GM21529 (cell line): Measurements from ENCODE around the gene GRIK1.

Experiments
- ATAC-seq: cut with Tn5 transposase; IDR thresholded peaks from one replicate; pipeline ENCODE4 v1.9.1; 2021; ENCODE audit not compliant: unreplicated experiment

GRIK1 gene

DNA sequence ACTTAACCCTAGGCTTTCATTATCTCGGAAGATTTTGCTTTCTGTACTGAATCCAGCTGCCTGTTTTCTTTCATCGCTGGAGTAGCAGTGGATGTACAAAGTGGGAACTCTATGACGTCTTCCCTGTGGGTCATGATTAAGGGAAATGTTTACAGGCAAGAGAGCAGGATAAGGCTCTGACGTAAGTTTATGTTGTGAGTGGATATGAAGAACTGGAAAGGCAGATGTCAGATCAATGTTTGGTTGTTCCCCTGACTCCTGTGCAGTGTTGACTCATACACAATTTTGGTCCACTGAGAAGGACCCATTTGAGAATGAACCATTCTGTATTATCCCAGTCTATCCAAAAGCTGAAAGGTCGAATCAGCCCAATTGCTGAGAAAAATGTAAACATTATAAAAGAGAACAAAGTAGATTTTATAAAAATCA, 292.4 kb downstream of the GRIK1 start:
- ATAC-seq: no peak

DNA sequence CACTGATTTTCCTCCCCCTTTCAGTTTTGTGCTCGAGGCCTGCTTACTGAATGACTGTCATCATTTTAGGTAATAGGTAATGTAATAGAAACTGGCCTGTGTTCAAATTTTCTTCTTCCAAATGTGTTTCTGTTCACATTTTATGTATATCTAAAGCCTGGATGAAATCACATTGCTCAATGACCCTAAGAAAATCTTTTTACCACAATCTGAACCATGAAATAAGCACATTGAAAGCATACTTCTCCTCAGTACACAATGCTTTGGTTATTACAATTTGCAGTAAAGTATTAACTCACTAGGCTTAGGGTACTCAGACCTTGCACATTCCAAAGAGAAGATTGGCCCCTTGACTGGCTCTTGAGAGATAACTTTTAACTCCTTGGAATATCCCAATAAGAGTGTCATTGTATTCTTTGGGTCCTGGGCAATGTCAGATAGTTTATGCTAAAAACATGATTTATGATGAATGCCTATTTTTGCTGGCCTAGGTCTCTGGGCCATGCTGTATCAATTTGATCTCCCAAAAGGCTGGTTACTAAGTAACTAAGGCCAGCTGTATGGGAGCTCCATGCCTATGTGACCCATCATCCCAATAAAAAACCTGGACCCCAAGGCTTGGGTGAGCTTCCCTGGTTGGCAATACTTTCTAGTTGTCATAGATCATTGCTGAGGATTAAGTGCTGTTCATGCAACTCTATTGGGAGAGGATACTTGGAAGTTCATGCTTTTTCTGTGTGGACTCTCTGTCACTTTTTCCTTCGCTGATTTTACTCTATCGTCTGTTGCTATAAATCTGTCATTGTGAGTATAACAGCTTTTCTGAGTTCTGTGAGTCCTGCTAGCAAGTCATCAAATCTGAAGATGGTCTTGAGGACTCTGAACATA, 293.9 kb downstream of the GRIK1 start:
- no peak for ATAC-seq

DNA sequence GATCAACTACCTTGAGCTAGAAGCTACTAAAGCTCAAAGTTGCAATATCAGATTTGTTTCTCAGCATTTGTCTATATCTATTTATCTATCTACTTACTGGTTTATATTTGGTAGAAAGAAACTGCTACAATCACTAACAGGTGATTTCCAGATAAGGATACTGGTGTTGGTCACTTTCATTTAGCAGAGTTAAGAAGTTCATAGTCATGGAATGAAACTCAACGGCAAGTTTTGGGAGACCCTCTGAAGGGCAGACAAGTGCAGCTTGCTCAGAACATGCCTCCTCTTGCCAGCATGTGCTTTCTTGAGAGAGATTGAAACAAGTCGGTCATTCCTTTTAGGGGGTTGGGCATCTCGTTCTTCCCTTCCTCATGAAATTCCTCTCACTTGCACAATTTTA, 296.5 kb downstream of the GRIK1 start:
- no peak for ATAC-seq

DNA sequence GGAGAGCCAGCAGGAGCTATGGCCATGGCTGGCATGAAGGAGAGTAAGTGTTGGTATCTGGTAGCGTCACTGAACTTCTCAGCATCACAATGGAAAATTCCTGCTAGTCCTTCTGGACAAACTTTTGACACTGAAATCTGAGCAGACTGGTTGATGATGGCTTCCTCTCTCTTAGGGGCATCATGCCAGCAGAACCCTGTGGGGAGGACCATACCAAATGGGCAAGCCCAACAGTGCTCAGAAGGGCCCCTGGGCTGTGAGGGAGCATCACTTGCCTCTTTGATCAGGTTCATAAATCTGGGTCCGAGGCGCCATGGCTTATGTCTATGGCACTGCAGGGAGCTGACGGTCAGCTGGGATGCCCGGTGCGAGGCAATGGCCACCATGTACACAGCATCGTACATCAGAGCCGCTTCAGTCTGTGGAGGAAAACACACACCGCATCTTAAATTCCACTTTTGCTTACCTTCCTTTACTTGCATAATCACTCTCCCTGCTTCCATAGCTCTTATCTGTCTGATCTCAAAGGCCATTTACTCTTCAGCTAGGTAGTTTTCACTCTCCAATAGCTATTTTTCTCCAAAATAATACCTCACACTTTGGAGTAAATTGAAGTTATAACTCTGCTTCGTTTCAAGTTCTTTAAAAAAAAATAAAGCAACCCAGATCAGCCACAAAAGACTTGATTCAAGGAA, 297.1 kb downstream of the GRIK1 start:
- ATAC-seq: no peak

DNA sequence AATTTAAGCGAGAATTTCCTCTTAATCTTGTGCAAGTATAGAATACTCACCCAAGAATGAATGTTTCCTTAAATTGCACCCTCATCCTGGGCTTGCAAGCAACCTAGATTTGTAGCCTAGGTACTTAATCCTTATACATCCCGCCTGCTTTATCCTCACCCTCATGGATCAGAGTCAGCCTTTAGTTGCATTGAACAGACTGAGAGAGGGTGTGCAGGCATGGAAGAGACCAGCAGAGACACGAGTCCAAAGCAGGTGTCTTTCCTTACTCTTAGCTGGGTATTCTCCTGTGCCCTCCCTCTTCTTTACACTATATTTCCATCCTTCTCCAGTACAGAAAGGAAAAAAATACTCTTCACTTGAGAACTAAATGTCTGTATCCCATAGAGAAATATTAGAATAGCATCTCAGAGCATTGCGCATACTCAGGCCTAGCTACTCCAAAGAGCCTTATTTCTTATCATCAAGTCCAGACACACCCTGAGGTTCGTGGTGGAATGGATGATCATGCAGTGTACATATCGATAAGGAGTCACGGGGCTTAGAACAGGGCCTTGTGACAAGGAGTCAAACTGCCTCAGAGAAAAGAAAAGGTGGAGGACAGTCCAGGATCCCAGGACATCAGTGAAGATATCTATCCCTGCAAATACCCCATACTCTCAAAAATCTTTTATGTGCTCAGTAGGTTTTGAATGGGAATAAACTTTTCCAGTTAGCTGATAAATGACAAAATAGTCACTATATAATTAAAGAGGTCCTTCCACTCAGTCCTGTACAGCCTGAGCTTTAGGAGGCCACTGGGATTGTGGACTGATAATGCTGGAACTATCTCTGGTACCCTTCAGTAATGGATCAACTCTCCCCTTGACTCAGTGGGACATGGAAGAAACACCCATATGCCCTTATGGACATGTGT, 297.9 kb downstream of the GRIK1 start:
- ATAC-seq: no peak

DNA sequence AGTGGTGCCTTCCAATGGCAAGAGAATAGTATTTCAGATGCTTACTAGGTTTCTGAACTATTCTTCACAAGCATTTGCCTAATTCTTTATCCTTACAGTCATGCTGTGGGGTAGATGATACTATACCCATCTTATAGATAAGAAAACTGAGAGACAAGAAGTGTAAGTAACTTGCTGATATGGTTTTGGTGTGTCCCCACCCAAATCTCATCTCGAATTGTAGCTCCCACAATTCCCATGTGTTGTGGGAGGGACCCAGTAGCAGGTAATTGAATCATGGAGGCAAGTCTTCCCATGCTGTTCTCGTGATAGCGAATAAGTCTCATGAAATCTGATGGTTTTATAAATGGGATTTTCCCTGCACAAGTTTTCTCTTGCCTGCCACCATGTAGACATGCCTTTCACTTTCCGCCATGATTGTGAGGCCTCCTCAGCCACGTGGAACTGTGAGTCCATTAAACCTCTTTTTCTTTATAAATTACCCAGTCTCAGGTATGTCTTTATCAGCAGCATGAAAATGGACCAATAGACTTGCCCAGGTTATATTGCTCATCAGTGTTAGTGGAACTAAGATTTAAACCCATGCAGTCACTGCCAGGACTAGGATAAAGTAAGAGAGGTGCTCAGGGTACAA, 298.7 kb downstream of the GRIK1 start:
- no peak for ATAC-seq

DNA sequence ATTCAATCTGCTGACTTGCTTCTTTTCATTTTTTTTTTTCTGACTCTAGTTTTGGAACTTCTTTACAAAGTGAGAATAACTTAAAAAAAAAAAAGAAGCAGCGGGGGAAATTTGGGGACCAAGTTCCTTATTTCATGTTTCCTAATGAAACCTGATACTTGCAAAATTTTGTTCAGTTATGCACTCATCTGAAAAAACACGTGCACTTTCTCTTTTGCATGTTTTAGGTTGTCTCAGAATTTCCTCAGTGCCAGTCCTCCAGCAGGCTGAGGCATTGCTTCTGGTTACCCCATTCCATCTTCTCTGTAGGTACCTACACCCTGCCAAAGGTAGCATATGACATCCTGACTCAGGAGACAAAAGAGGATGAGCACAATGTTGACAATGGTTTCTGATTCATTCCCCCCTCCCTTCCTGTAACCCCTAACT, 299.7 kb downstream of the GRIK1 start:
- peak; percentile 69 for ATAC-seq

DNA sequence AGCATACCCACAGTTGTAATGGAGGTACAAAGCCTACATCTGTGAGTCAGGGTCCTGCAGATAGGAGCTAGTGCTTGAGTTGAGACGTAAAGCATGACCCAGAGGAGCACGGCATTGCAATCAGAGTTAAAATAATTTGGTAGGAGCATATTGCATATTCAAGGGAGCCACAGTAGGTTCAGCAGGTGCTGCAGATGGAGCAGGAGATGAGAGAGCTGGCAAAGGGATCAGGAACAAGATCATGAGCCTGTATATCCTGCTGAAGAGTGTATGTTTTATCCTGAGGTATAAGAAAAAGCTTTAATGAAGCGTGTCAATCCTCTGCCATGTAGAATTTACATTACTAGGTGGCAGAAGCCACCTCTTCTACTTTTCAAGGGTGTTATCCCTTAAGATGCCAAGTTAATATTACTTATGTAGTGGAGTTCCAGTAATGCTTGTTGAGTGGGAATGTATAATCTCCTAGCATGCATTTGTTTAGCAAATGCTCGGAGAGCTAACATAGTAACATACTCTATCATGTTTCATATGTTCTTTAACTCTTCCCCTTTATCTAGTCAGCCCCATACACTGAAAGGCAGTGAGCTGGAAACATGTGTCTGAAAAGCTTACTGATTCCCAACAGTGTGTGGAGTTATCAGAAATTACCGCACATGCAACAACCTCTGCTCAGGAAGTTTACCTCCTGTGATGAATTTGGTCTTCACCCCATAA, 300.3 kb downstream of the GRIK1 start:
- peak; percentile 37 for ATAC-seq

DNA sequence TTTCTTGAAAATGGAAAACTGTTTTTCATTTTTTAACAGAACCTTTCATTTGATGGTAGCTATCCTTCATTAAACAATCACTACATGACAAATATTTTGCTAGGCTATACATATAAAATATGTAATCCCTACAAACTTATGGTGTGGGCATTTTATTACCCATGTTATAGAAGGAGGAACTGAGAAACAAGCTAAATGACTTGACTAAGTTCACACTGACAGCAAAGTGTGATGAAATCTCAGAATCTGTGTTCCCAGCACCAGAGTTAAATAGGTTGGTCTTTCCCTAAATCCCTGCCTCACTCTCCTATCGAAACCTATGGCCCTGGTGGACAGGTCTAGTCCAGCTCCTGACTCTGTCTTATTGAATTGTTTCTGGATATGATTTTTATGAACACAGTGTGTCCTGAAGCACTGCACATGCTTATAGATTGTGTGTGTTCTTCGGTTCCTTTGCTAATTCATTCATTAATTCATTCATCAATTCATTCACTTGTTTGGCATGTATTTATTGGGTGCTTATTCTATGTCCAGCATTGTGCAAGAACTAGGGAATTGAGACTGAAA, 301.0 kb downstream of the GRIK1 start:
- ATAC-seq: peak; percentile 57

DNA sequence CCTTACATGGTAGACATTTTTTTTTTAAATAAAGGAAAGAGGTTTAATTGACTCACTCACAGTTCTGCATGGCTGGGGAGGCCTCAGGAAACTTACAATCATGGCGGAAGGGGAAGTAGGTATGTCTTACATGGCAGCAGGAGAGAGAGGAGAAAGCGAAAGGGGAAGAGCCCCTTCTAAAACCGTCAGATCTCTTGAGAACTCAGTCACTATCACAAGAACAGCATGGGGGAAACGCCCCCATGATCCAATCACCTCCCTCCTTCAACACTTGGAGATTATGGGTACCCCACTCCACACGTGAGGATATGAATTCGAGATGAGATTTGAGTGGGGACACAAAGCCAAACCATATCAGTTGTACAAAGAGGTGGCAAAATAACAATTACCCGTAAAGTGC, 301.7 kb downstream of the GRIK1 start:
- ATAC-seq: no peak

DNA sequence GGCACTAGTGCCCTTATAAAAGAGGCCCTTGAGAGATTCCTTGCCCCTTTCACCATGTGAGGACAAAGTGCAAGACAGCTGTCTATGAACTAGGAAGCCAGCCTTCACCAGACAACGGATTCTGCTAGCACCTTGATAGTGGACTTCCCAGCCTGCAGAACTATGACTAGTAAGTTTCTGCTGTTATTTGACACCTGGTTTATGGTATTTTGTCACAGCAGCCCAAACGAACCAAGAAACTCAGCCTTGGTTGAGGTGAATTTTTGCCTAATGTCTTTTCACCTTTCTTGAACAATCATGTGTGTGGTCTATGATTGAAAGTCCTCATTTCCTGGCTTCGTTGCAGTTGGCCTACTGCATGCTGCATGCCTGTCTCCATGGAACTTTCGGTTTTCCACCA, 302.2 kb downstream of the GRIK1 start:
- ATAC-seq: no peak

DNA sequence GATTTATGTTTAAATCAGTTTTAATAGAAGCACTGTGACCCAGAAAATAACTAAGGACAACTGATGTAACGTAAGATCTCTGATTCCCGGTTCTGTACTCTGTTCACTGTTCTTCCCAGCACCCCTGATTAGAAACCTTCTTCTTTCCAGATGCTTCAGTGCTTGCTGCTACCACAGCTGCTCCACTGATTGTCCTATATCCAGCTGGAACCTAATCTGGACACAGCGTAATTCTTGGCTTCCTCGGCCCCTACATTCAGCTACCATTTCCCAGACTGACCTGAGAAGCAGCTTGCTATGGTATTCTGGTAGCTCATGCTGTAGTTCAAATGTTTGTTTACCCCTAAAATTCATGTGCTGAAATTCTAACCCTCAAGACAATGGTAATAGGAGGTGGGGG, 302.7 kb downstream of the GRIK1 start:
- ATAC-seq: no peak

DNA sequence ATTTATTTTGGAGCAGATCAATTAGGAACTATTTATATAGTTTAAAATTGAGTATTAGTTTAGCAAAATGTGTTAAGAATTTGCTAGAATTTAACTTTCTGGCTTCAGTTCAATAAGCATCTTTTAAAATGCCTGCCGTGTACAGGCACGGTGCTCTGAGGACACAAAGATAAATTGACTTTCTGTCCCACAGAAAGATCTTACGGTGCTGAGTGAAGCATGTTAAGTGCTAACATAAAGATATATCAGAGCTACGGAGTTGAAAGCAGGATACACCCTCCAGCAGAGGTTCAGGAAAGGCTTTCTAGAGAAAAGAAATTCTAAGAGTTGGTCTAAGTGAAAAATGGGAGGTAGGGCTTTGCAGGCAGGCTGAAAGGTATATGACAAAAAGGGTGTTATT, 305.4 kb downstream of the GRIK1 start:
- ATAC-seq: no peak

DNA sequence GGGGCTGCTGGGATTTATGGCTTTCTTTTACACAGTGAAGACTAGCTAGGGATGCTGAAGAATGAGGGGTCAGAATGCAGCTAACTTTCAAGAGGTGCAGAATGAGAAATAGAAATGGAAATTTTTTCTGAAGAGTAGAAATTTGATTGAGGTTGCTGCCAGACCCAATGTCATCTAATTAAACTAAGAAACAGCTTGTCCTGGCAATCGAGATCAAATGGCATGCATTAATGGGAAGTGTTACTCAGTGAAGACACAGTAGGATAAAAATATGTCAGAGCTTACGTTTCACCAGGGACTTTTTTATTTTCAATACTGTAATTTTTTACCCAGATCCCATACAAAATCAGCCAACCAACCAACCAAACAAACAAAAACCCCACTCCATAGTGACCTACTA, 306.0 kb downstream of the GRIK1 start:
- no peak for ATAC-seq

DNA sequence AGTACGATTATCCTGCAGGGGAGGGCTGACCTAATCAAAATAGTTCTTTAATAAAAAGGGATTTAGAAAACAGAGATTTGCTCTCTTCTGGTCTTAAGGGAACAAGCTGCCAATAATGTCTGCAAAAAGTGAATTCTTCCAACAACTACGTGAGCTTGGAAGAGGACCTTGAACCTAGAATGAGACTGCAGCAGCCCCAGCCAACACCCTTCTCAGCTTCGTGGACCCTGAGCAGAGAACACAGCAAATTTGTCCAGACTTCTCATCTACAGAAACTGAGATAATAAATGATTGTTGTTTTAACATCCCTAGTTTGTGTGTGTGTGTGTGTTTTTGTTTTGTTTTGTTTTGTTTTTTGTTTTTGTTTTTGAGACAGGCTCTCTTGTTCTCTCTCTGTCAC, 309.4 kb downstream of the GRIK1 start:
- no peak for ATAC-seq

DNA sequence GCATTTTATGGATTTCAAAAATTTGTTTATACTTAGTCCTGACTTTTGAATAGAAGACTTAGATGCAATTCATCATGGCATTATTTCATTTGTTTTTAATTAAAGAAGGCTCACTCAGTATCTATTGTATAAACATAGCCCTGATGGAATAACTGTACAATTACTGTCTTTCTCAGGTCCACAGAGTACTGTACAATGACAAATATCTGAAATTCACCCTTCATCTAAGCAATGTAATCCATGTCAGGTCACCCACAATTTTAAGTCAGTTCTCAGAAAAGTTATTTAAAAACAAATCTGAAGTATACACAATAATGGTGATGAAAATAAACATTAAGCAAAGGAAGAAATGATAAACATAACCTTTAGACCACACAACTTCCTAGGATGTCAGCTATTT, 311.9 kb downstream of the GRIK1 start:
- no peak for ATAC-seq

DNA sequence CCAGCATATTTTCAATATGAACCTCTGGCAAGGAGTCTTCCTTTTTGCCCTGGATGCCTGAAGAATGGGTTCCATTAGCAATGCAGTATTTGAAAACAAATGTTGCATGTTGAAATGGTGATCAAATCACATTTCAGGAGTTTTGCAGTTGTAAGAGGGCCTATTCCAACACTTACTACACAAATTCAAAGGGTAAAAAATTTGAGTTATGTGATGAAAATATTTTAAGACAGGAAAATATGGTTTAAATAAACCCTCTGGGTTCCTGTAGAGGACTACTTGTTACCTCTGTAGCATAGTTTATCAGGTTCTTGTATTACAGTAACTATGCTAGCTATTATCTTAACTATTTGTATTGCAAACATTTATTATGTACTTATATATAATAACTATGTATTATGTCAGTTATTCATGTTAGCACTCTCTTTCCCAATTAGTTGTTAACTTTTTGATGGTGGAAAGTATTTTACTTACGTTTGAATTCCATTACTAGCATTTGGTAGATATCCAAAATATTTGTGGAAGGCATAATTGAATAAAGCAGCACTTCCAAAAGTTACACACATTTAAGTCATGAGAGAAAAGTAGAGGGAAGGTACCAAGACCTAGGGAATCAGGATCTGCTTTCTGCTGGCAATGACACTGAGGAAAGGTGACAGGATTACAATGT, 312.9 kb downstream of the GRIK1 start:
- no peak for ATAC-seq

DNA sequence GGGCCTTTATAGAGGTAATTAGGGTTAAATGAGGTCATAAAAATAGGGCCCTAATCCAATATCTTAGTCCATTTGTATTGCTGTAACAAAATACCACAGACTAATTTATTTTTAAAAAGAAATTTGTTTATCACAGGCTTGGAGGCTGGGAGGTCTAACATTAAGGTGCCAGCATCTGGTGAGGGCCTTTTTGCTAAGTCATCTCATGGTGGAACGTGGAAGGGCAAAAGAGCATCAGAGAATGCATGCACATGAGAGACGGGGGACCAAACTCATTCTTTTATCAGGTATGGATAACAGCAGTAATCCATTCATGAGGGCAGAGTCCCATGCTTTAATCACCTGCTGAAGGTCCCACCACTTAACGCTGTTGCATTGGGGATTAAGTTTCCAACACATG, 313.8 kb downstream of the GRIK1 start:
- ATAC-seq: no peak

DNA sequence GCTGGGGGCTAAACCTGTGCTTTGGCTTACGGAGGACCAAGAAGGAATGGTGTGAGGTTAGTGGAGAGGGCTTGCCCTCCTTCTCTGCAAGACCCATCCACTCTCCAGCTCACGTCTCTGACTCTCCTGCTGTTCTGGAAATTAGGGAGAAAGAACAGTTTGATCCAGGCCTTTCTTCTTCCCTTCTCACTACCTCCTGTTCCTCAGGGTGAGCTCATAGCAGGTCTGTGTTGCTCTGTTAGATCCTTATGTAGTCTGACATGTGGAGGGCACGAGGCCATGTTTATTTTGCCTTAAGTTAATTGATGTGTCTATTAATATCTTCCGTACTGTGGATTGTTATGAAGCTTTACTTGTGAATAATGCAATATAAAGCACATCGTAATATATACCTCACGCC, 315.0 kb downstream of the GRIK1 start:
- ATAC-seq: no peak
